Myocyte (in vitro differentiated cells): ENCODE results near the gene P3H4. TPM values are rescaled to one million over a fixed set of nuclear protein-coding genes. Genes with fewer than 3 reads are reported as not detected.

Experiments used
- DNase-seq: peaks from one replicate; pipeline ENCODE4 v3.0.0-alpha.2; 2012; ENCODE audit warnings: low read depth
- total RNA-seq: library from RNA; depleted of rRNA; stranded (reverse); fragments of >200 nt; gene quantifications from 2 replicates; pipeline ENCODE4 v1.2.3, GENCODE V29; 2014

Gene P3H4
- total RNA-seq, 1 donor from 2014 or later = 98.8 TPM

- DNase-seq = no peak
Measured at GRCh38 chr17:41772586-41773189, 39.1 kb downstream of the P3H4 start.

GRCh38 chr17:41772218-41772585, 39.5 kb downstream of the P3H4 start:
- DNase-seq = no peak

GRCh38 chr17:41771389-41772206, 40.2 kb downstream of the P3H4 start:
- DNase-seq = no peak

- no peak for DNase-seq
Measured at GRCh38 chr17:41769985-41770384, 41.8 kb downstream of the P3H4 start.

- no peak for DNase-seq
Measured at GRCh38 chr17:41769346-41769862, 42.3 kb downstream of the P3H4 start.

- DNase-seq = no peak
Measured at GRCh38 chr17:41768682-41769288, 43.0 kb downstream of the P3H4 start.

GRCh38 chr17:41767324-41768042, 44.3 kb downstream of the P3H4 start:
- DNase-seq = no peak

- DNase-seq = no peak
Measured at GRCh38 chr17:41766135-41766534, 45.6 kb downstream of the P3H4 start.

GRCh38 chr17:41763327-41763726, 48.4 kb downstream of the P3H4 start:
- DNase-seq = no peak

GRCh38 chr17:41762841-41763240, 48.9 kb downstream of the P3H4 start:
- no peak for DNase-seq

- DNase-seq = no peak
Measured at GRCh38 chr17:41762391-41762790, 49.4 kb downstream of the P3H4 start.

- no peak for DNase-seq
Measured at GRCh38 chr17:41760878-41761277, 50.9 kb downstream of the P3H4 start.

- no peak for DNase-seq
Measured at GRCh38 chr17:41758601-41759000, 53.1 kb downstream of the P3H4 start.

GRCh38 chr17:41754066-41754465, 57.7 kb downstream of the P3H4 start:
- DNase-seq = no peak

Other genes starting within 250 kb of the P3H4 start
- not detected in 2 replicates for gene KRT9, start 239.9 kb downstream of the P3H4 start, total RNA-seq
- gene KRT14, start 225.1 kb downstream of the P3H4 start, total RNA-seq = not detected in 2 replicates
- not detected in 2 replicates for gene KRT16, start 199.2 kb downstream of the P3H4 start, total RNA-seq
- gene KRT17, start 187.4 kb downstream of the P3H4 start, total RNA-seq = 0.32 and 2.4 TPM in 2 replicates
- 78.1 and 112 TPM in 2 replicates for gene EIF1, start 123.1 kb downstream of the P3H4 start, total RNA-seq
- gene GAST, start 99.6 kb downstream of the P3H4 start, total RNA-seq = not detected in 2 replicates
- 0.16 TPM in 1 of 2 replicates, not detected in the other for gene HAP1, start 77.3 kb downstream of the P3H4 start, total RNA-seq
- 0.51 and 0.78 TPM in 2 replicates for gene JUP, start 25.2 kb downstream of the P3H4 start, total RNA-seq
- gene FKBP10, start 1.1 kb upstream of the P3H4 start, total RNA-seq = 164 and 174 TPM in 2 replicates
- gene NT5C3B, start 24.3 kb upstream of the P3H4 start, total RNA-seq = 45.4 and 49.2 TPM in 2 replicates
- 1.3 TPM in 1 of 2 replicates, not detected in the other for gene KLHL10, start 25.9 kb upstream of the P3H4 start, total RNA-seq
- gene KLHL11, start 53.5 kb upstream of the P3H4 start, total RNA-seq = 10.9 and 13.7 TPM in 2 replicates
- 107 and 165 TPM in 2 replicates for gene ACLY, start 107.0 kb upstream of the P3H4 start, total RNA-seq
- gene ODAD4, start 118.7 kb upstream of the P3H4 start, total RNA-seq = 0.57 and 1.8 TPM in 2 replicates
- gene CNP, start 154.8 kb upstream of the P3H4 start, total RNA-seq = 64.0 and 66.1 TPM in 2 replicates
- gene DNAJC7, start 205.5 kb upstream of the P3H4 start, total RNA-seq = 85.9 and 103 TPM in 2 replicates
- gene NKIRAS2, start 208.1 kb upstream of the P3H4 start, total RNA-seq = 72.2 and 88.1 TPM in 2 replicates
- gene C17orf113, start 238.7 kb upstream of the P3H4 start, total RNA-seq = 0.16 and 0.51 TPM in 2 replicates